MM.1S (cell line): Measurements from ENCODE around the gene BBX.

Experiments used
- CTCF ChIP-seq: fragments of 300-600 bp; sonication (generic); IDR thresholded peaks from 2 replicates; pipeline ENCODE4 v1.5.1; 2016; ENCODE audit warnings: antibody characterized with exemption, low read length, mixed read lengths
- EZH2 ChIP-seq: fragments of 300-600 bp; sonication (generic); optimal IDR thresholded peaks from 2 replicates; pipeline ENCODE3; 2017; ENCODE audit warnings: low read depth, mild to moderate bottlenecking, antibody characterized with exemption, low read length, mixed read lengths
- EZH2phosphoT487 ChIP-seq: fragments of 300-600 bp; sonication (generic); IDR thresholded peaks from 2 replicates; pipeline ENCODE4 v1.6.1; 2018; ENCODE audit warnings: antibody characterized with exemption, low read length

- TF ChIP-seq CTCF (no peak), EZH2 (no peak), EZH2phosphoT487 (no peak)
Measured at GRCh38 chr3:107669669-107670068, 146.9 kb downstream of the BBX start.
